Endothelial cell (in vitro differentiated cells): ENCODE data around the gene SBF1. TPM values are rescaled to one million over a fixed set of nuclear protein-coding genes. Genes with fewer than 3 reads are reported as not detected.

ENCODE experiments used
- DNase-seq: peaks from one replicate; pipeline ENCODE4 v3.0.0; 2021; ENCODE audit warnings: low spot score
- H3K27ac Mint-ChIP-seq: one replicate; pipeline ENCODE4 v1.8.0; 2021; ENCODE audit warnings: mixed read lengths, inconsistent platforms; ENCODE audit not compliant: unreplicated experiment
- H3K27me3 Mint-ChIP-seq: one replicate; pipeline ENCODE4 v1.8.0; 2021; ENCODE audit warnings: mild to moderate bottlenecking, moderate library complexity, mixed read lengths, inconsistent platforms; ENCODE audit not compliant: unreplicated experiment
- H3K36me3 Mint-ChIP-seq: one replicate; pipeline ENCODE4 v1.8.0; 2021; ENCODE audit warnings: mild to moderate bottlenecking, low read depth, mixed read lengths, inconsistent platforms; ENCODE audit not compliant: unreplicated experiment
- H3K4me1 Mint-ChIP-seq: one replicate; pipeline ENCODE4 v1.8.0; 2021; ENCODE audit warnings: mild to moderate bottlenecking, mixed read lengths, inconsistent platforms; ENCODE audit not compliant: unreplicated experiment
- H3K4me3 Mint-ChIP-seq: one replicate; pipeline ENCODE4 v1.8.0; 2021; ENCODE audit warnings: mild to moderate bottlenecking, mixed read lengths, inconsistent platforms; ENCODE audit not compliant: unreplicated experiment
- H3K9me3 Mint-ChIP-seq: one replicate; pipeline ENCODE4 v1.8.0; 2021; ENCODE audit warnings: mixed read lengths, inconsistent platforms; ENCODE audit not compliant: unreplicated experiment
- CTCF ChIP-seq: fragments of 200-600 bp; sonication (generic); IDR thresholded peaks from one replicate; pipeline ENCODE4 v1.5.0; 2021; ENCODE audit warnings: antibody characterized with exemption; ENCODE audit not compliant: unreplicated experiment
- total RNA-seq: library from RNA; stranded (reverse); fragmentation: NEBNext Ultra II Directional; extraction: Animal tissue kit (Norgen Biotek cat#: 25700); gene quantifications from one replicate; pipeline ENCODE4 v1.2.1, GENCODE V29; 2021; ENCODE audit not compliant: unreplicated experiment

SBF1 gene
- total RNA-seq, 1 donor from 2014 or later = 76.7 TPM

- Mint-ChIP-seq H3K4me3 (no peak overlapping the region), H3K36me3 (no peaks in the 10 kb centered on the region), H3K27ac (no peak overlapping the region), H3K27me3 (peaks cover 10% of the 10 kb centered on the region), H3K9me3 (no peaks in the 10 kb centered on the region), H3K4me1 (no peaks in the 10 kb centered on the region)
- DNase-seq = no peak
- no peak for TF ChIP-seq CTCF
These were observed 10.6 kb upstream of the SBF1 start for GRCh38 chr22:50485221-50486131.

GRCh38 chr22:50483977-50484853 is 9.4 kb upstream of the SBF1 start:
- Mint-ChIP-seq H3K36me3 (no peaks in the 10 kb centered on the region), H3K4me1 (no peaks in the 10 kb centered on the region), H3K27ac (no peak overlapping the region), H3K27me3 (peaks cover 20% of the 10 kb centered on the region), H3K4me3 (no peak overlapping the region), H3K9me3 (no peaks in the 10 kb centered on the region)
- no peak for DNase-seq
- TF ChIP-seq CTCF = no peak

GRCh38 chr22:50483556-50483955 is 8.7 kb upstream of the SBF1 start:
- Mint-ChIP-seq H3K4me1 (no peaks in the 10 kb centered on the region), H3K27me3 (peaks cover 24% of the 10 kb centered on the region), H3K36me3 (no peaks in the 10 kb centered on the region), H3K4me3 (no peak overlapping the region), H3K9me3 (no peaks in the 10 kb centered on the region), H3K27ac (no peak overlapping the region)
- DNase-seq = no peak
- TF ChIP-seq CTCF = no peak

GRCh38 chr22:50483106-50483505 is 8.3 kb upstream of the SBF1 start:
- no peaks in the 10 kb centered on the region for H3K36me3 Mint-ChIP-seq
- H3K27ac Mint-ChIP-seq = no peak overlapping the region
- H3K4me1 Mint-ChIP-seq = no peaks in the 10 kb centered on the region
- no peak overlapping the region for H3K4me3 Mint-ChIP-seq
- H3K9me3 Mint-ChIP-seq = no peaks in the 10 kb centered on the region
- TF ChIP-seq CTCF = no peak
- H3K27me3 Mint-ChIP-seq = peaks cover 26% of the 10 kb centered on the region
- no peak for DNase-seq
